CD14-positive monocyte (primary cell): ENCODE results near the gene STARD8. TPM values are rescaled to one million over a fixed set of nuclear protein-coding genes. Genes with fewer than 3 reads are reported as not detected.
A peak's percentile ranks its signal among the peaks of the same experiment; 100 is the strongest.

Source experiments
- DNase-seq, 3 donors: peaks; one replicate each; pipeline ENCODE4 v3.0.0-alpha.2; 2011 to 2022
- H2AFZ ChIP-seq: 2 replicates; pipeline ENCODE4 v1.6.0; 2012; ENCODE audit warnings: mild to moderate bottlenecking, low read depth, low read length, inconsistent platforms; ENCODE audit not compliant: insufficient read depth, poor library complexity, severe bottlenecking
- H3K27ac ChIP-seq, 2 donors: 1 replicate in 1 of 2; 2 replicates in 1 of 2; pipeline ENCODE4 v1.5.1; 2012 to 2013; ENCODE audit warnings: low read length in 2 of 2, control low read depth in 1 of 2, inconsistent platforms in 1 of 2, low read depth in 1 of 2, mild to moderate bottlenecking in 1 of 2
- H3K27me3 ChIP-seq, 2 donors: one replicate each; pipeline versions ENCODE4 v1.6.0 to v1.6.1; 2011 to 2013; ENCODE audit warnings: low read length in 2 of 2; ENCODE audit not compliant: control insufficient read depth in 2 of 2, insufficient read depth in 2 of 2
- H3K36me3 ChIP-seq, 2 donors: replicated peaks in 1 of 2; 1 replicate in 1 of 2; 2 replicates in 1 of 2; pipeline versions ENCODE4 v1.5.1 to v1.6.1; 2012 to 2013; ENCODE audit warnings: low read length in 2 of 2, control low read depth in 1 of 2, inconsistent platforms in 1 of 2, mild to moderate bottlenecking in 1 of 2; ENCODE audit not compliant: insufficient read depth in 2 of 2, control insufficient read depth in 1 of 2
- H3K4me1 ChIP-seq, 2 donors: 1 replicate in 1 of 2; 2 replicates in 1 of 2; pipeline versions ENCODE4 v1.5.1 to v1.6.1; 2012 to 2013; ENCODE audit warnings: low read length in 2 of 2, control low read depth in 1 of 2, inconsistent platforms in 1 of 2, mild to moderate bottlenecking in 1 of 2, moderate library complexity in 1 of 2; ENCODE audit not compliant: insufficient read depth in 2 of 2, control insufficient read depth in 1 of 2
- H3K4me2 ChIP-seq: replicated peaks from 2 replicates; pipeline ENCODE3; 2012; ENCODE audit warnings: low read length, moderate library complexity, mild to moderate bottlenecking; ENCODE audit not compliant: poor library complexity, severe bottlenecking; ENCODE audit errors: extremely low read depth
- H3K4me3 ChIP-seq, 3 experiments: fragments of 200-600 bp in 1 of 3; sonication (generic) in 1 of 3; replicated peaks in 1 of 3; 1 replicate in 2 of 3; 2 replicates in 1 of 3; pipeline ENCODE4 v1.5.1; 2011 to 2013; ENCODE audit warnings: low read length in 3 of 3, mild to moderate bottlenecking in 3 of 3, control low read depth in 2 of 3, low read depth in 2 of 3, inconsistent platforms in 1 of 3, moderate library complexity in 1 of 3
- H3K79me2 ChIP-seq: 2 replicates; pipeline ENCODE4 v1.6.0; 2012; ENCODE audit warnings: mild to moderate bottlenecking, control low read depth, inconsistent platforms, low read length, moderate library complexity; ENCODE audit not compliant: insufficient read depth
- H3K9ac ChIP-seq: 2 replicates; pipeline ENCODE4 v1.6.0; 2017; ENCODE audit warnings: low read length, mild to moderate bottlenecking; ENCODE audit not compliant: insufficient read depth, poor library complexity, severe bottlenecking
- H3K9me3 ChIP-seq, 2 donors: replicated peaks in 1 of 2; 1 replicate in 1 of 2; 2 replicates in 1 of 2; pipeline versions ENCODE4 v1.5.1 to v1.6.1; 2012 to 2013; ENCODE audit warnings: low read length in 2 of 2, control low read depth in 1 of 2; ENCODE audit not compliant: control insufficient read depth in 1 of 2, insufficient read depth in 1 of 2
- H4K20me1 ChIP-seq: 2 replicates; pipeline ENCODE4 v1.6.0; 2012; ENCODE audit warnings: mild to moderate bottlenecking, low read length, control low read depth, moderate library complexity; ENCODE audit not compliant: insufficient read depth
- H3K27ac Mint-ChIP-seq, 7 donors: one replicate each; pipeline ENCODE4 v1.8.0; 2020; ENCODE audit warnings: mild to moderate bottlenecking in 7 of 7, mixed read lengths in 7 of 7, moderate library complexity in 6 of 7, inconsistent platforms in 2 of 7
- H3K27me3 Mint-ChIP-seq, 3 donors: one replicate each; pipeline ENCODE4 v1.8.0; 2021 to 2022; ENCODE audit warnings: low read depth in 3 of 3, mild to moderate bottlenecking in 3 of 3, mixed read lengths in 3 of 3, moderate library complexity in 3 of 3, inconsistent platforms in 1 of 3
- H3K36me3 Mint-ChIP-seq, 2 donors: one replicate each; pipeline ENCODE4 v1.8.0; 2020; ENCODE audit warnings: mixed read lengths in 2 of 2, inconsistent platforms in 1 of 2, mild to moderate bottlenecking in 1 of 2
- H3K4me1 Mint-ChIP-seq: one replicate; pipeline ENCODE4 v1.8.0; 2020; ENCODE audit warnings: mild to moderate bottlenecking, mixed read lengths
- H3K4me3 Mint-ChIP-seq, 2 donors: one replicate each; pipeline ENCODE4 v1.8.0; 2020; ENCODE audit warnings: mild to moderate bottlenecking in 2 of 2, mixed read lengths in 2 of 2, moderate library complexity in 1 of 2
- H3K9me3 Mint-ChIP-seq, 7 donors: one replicate each; pipeline ENCODE4 v1.8.0; 2020 to 2022; ENCODE audit warnings: mixed read lengths in 7 of 7, mild to moderate bottlenecking in 6 of 7, moderate library complexity in 6 of 7, inconsistent platforms in 2 of 7
- WGBS: methylation state at CpG from one replicate; pipeline ENCODE4 v1.1.5; 2013; ENCODE audit warnings: missing lambda C conversion rate; ENCODE audit not compliant: insufficient coverage; 5-methylcytosine and 5-hydroxymethylcytosine counted together
- intact Hi-C, 2 donors: fragments of 100-400 bp; cut with micrococcal nuclease; formaldehyde crosslinking; loops; one replicate each; pipeline versions ENCODE4 v1.15.0 to v1.15.1; 2023
- polyA plus RNA-seq, 3 donors: library from polyadenylated mRNA; depleted of rRNA in 1 of 3; unstranded in 2 of 3; stranded (reverse) in 1 of 3; fragments of 300-500 nt in 2 of 3; fragments of >200 nt in 1 of 3; fragmentation: Illumina TruSeq in 2 of 3; gene quantifications; 1 replicate in 2 of 3; 2 replicates in 1 of 3; pipeline ENCODE4 v1.2.3, GENCODE V29; 2012 to 2021
- TF ChIP-seq, protein P1 (sequence below): fragments of 200-600 bp; IDR thresholded peaks from one replicate; pipeline ENCODE4 v1.8.0; 2022; ENCODE audit warnings: antibody characterized with exemption, mild to moderate bottlenecking

The STARD8 gene
- polyA plus RNA-seq, 3 donors: 1.2 to 4.1 (median 1.7) TPM

DNA sequence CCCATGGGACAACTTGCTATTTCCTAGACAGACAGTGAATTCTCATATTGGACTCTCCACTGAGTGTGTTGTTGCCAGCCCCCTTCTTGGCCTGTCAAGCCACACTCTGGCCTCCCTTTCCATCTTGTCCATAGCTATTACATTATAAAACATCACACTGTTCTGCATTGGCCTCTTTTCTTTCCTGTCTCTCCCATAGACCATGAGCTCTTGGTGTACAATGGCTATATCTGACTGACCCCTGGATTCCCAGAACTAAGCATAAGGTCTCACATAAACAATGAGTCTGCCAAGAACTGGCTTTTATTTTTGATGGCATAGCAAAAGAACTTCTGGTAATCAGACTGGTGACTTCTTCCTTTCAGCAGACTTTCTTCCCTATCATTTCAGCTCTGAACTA is 23.8 kb downstream of the STARD8 start:
- DNase-seq: no peak
- TF ChIP-seq, protein P1, sequence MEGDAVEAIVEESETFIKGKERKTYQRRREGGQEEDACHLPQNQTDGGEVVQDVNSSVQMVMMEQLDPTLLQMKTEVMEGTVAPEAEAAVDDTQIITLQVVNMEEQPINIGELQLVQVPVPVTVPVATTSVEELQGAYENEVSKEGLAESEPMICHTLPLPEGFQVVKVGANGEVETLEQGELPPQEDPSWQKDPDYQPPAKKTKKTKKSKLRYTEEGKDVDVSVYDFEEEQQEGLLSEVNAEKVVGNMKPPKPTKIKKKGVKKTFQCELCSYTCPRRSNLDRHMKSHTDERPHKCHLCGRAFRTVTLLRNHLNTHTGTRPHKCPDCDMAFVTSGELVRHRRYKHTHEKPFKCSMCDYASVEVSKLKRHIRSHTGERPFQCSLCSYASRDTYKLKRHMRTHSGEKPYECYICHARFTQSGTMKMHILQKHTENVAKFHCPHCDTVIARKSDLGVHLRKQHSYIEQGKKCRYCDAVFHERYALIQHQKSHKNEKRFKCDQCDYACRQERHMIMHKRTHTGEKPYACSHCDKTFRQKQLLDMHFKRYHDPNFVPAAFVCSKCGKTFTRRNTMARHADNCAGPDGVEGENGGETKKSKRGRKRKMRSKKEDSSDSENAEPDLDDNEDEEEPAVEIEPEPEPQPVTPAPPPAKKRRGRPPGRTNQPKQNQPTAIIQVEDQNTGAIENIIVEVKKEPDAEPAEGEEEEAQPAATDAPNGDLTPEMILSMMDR: no peak
- no peaks in the 10 kb centered on the region for H3K36me3 Mint-ChIP-seq
- H3K9me3 Mint-ChIP-seq: peaks cover 0 to 2% (median 0%) of the 10 kb centered on the region in 7 donors
- H3K9me3 ChIP-seq: no peaks in the 10 kb centered on the region
- peak overlapping the region in 2 of 7 donors; percentile 20 to 28 for H3K27ac Mint-ChIP-seq
- no peak overlapping the region for H3K9ac ChIP-seq
- no peaks in the 10 kb centered on the region for H3K79me2 ChIP-seq
- no peak overlapping the region for H3K4me2 ChIP-seq
- no peak overlapping the region for H3K4me3 Mint-ChIP-seq
- no peak overlapping the region for H2AFZ ChIP-seq
- intact Hi-C loops: no loop called here
- peaks cover 11 to 12% of the 10 kb centered on the region in 2 donors for H3K4me1 ChIP-seq
- H3K27me3 ChIP-seq: no peaks in the 10 kb centered on the region
- H3K4me1 Mint-ChIP-seq: peaks cover 19% of the 10 kb centered on the region
- no peaks in the 10 kb centered on the region for H4K20me1 ChIP-seq
- peaks cover 0 to 12% (median 3%) of the 10 kb centered on the region in 3 donors for H3K27me3 Mint-ChIP-seq
- H3K4me3 ChIP-seq: no peak overlapping the region
- H3K36me3 ChIP-seq: no peaks in the 10 kb centered on the region
- H3K27ac ChIP-seq: no peak overlapping the region

DNA sequence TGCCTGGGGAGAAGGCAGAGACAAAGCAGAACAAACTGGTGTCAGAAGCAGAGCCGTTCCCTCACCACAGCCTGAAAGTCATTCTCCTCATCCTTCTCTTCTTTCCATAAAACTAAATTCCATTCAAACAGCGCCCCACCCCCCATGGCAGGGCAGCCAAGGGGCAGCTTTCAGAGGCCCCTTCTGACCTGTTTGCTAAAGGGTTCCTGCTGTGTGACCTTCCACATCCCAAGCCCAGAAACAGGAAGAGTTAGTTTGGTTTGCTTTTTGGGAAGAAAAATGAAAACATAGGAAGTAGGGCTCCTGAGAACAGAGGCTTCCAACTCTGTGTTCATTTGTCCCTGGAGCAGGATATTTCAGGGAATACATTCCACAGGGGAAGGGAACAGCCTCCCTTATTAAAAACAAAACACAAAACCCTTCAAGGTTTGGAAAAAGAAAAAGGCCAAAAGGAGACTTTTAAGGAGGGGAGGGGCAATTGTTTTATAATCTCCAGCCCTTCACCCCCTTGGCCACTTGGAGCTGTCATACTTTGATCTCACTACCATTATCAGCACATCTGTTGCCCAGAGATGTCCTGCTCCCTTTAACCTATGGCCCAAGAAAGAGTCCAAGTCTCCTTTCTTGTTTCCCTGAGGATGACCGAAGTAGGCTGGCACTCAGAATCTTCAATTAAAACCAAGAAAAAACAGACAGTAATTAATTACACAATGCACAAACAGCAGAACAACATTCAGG is 25.3 kb downstream of the STARD8 start:
- Histone ChIP-seq H3K4me3 (no peak overlapping the region), H3K36me3 (no peaks in the 10 kb centered on the region), H3K4me2 (no peak overlapping the region), H3K9me3 (no peaks in the 10 kb centered on the region), H3K79me2 (no peaks in the 10 kb centered on the region), H2AFZ (no peak overlapping the region), H4K20me1 (no peaks in the 10 kb centered on the region), H3K4me1 (peaks cover 0 to 4% of the 10 kb centered on the region in 2 donors), H3K27me3 (no peaks in the 10 kb centered on the region), H3K9ac (no peak overlapping the region), H3K27ac (no peak overlapping the region)
- DNase-seq: no peak
- H3K27me3 Mint-ChIP-seq: peaks cover 0 to 10% (median 3%) of the 10 kb centered on the region in 3 donors
- no peak overlapping the region for H3K4me3 Mint-ChIP-seq
- H3K36me3 Mint-ChIP-seq: no peaks in the 10 kb centered on the region
- H3K27ac Mint-ChIP-seq: no peak overlapping the region
- intact Hi-C loops: no loop called here
- H3K9me3 Mint-ChIP-seq: peaks cover 0 to 2% (median 0%) of the 10 kb centered on the region in 7 donors
- WGBS: 100% methylated on average over 1 of the region's 3 CpGs
- peaks cover 6% of the 10 kb centered on the region for H3K4me1 Mint-ChIP-seq
- TF ChIP-seq, protein P1: no peak
